ENCODE measurements around the gene DNAJC11.

The DNAJC11 gene

DNA sequence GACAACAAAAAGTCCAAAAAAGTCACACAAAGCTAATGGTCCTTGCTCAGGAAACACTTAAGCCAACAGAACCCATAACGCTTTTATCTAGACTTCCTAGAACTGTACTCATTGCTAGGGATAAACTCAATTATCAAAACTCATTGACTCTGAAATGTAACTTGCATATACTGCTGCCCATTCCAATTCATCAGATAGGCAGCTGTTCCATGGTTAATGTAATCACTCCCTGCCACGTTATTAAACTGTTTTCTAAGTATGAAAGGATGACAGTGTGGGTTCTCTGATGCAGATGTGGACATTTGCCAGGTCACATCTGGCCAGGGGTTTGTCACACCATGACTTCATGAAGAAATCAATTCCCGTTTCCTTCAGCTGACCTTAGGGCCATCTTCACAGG lies 30.3 kb upstream of the DNAJC11 start:
- H3K4me2 ChIP-seq, result no peak overlapping the region
- no peaks in the 10 kb centered on the region for H3K79me2 ChIP-seq (ENCODE audit: insufficient read depth, low read depth)
- H3K4me1 ChIP-seq (ENCODE audit: low read depth, poor library complexity, severe bottlenecking), result no peaks in the 10 kb centered on the region
- H3K9ac ChIP-seq, result no peak overlapping the region
- TF ChIP-seq, protein P1, sequence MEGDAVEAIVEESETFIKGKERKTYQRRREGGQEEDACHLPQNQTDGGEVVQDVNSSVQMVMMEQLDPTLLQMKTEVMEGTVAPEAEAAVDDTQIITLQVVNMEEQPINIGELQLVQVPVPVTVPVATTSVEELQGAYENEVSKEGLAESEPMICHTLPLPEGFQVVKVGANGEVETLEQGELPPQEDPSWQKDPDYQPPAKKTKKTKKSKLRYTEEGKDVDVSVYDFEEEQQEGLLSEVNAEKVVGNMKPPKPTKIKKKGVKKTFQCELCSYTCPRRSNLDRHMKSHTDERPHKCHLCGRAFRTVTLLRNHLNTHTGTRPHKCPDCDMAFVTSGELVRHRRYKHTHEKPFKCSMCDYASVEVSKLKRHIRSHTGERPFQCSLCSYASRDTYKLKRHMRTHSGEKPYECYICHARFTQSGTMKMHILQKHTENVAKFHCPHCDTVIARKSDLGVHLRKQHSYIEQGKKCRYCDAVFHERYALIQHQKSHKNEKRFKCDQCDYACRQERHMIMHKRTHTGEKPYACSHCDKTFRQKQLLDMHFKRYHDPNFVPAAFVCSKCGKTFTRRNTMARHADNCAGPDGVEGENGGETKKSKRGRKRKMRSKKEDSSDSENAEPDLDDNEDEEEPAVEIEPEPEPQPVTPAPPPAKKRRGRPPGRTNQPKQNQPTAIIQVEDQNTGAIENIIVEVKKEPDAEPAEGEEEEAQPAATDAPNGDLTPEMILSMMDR (conservative IDR thresholded peaks at IDR 0.05; ENCODE audit: low read depth, low read length), result no peak
- no peaks in the 10 kb centered on the region for H4K20me1 ChIP-seq (ENCODE audit: insufficient read depth)
- H3K4me3 ChIP-seq (IDR thresholded peaks at IDR 0.05; ENCODE audit: insufficient read depth, low read depth, low read length), result no peak overlapping the region
- no peaks in the 10 kb centered on the region for H3K27me3 ChIP-seq (ENCODE audit: insufficient read depth, low read depth)
- no peaks in the 10 kb centered on the region for H3K36me3 ChIP-seq (ENCODE audit: insufficient read depth)
- no peak overlapping the region for H2AFZ ChIP-seq (ENCODE audit: low read depth)
- no peak overlapping the region for H3K27ac ChIP-seq

DNA sequence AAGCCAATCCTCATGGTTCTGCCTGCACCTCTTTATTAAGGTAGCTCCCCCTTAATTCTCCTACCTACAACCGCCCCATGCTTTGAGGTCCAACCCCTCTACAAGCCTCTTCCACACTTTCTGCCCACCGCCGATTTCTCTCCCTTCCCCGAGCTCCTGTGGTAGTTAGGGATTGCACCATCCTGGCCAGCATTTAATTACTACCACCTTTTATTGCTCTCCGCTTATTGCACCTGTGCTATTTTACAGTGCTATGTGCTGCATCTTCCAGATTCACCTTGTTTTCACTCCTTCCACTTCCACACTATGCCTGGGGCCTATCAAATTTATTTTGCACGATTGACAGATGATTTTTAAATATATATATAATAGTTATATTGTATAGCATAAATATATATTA lies 29.3 kb upstream of the DNAJC11 start:
- H3K9ac ChIP-seq, result no peak overlapping the region
- no peaks in the 10 kb centered on the region for H3K36me3 ChIP-seq (ENCODE audit: insufficient read depth)
- no peaks in the 10 kb centered on the region for H3K79me2 ChIP-seq (ENCODE audit: insufficient read depth, low read depth)
- no peaks in the 10 kb centered on the region for H3K27me3 ChIP-seq (ENCODE audit: insufficient read depth, low read depth)
- no peak overlapping the region for H3K27ac ChIP-seq
- no peak overlapping the region for H3K4me3 ChIP-seq (IDR thresholded peaks at IDR 0.05; ENCODE audit: insufficient read depth, low read depth, low read length)
- H3K4me2 ChIP-seq, result no peak overlapping the region
- TF ChIP-seq, protein P1 (conservative IDR thresholded peaks at IDR 0.05; ENCODE audit: low read depth, low read length), result no peak
- no peak overlapping the region for H2AFZ ChIP-seq (ENCODE audit: low read depth)
- H3K4me1 ChIP-seq (ENCODE audit: low read depth, poor library complexity, severe bottlenecking), result no peaks in the 10 kb centered on the region
- H4K20me1 ChIP-seq (ENCODE audit: insufficient read depth), result no peaks in the 10 kb centered on the region

DNA sequence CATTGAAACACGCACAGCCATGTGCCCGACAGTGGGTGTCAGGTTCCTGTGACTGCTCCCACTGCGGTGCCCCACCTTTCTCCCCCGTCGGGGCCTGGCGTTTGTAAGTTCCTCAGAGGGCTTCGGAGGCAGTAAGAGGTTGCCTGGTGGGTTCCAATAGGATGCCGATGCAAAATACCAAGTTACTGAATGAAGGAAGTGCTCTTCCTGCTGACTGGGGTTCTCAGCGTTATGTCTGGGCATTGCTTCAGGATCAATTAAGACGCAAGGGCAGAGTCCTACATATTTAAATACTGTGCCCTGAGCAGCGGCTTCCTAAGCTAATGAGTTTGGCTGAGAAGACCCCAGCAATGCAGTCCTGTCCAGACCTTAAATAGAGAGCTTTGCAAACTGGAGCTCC lies 28.9 kb upstream of the DNAJC11 start:
- no peaks in the 10 kb centered on the region for H3K79me2 ChIP-seq (ENCODE audit: insufficient read depth, low read depth)
- H2AFZ ChIP-seq (ENCODE audit: low read depth), result no peak overlapping the region
- no peak overlapping the region for H3K4me3 ChIP-seq (IDR thresholded peaks at IDR 0.05; ENCODE audit: insufficient read depth, low read depth, low read length)
- TF ChIP-seq, protein P1 (conservative IDR thresholded peaks at IDR 0.05; ENCODE audit: low read depth, low read length), result no peak
- H3K36me3 ChIP-seq (ENCODE audit: insufficient read depth), result no peaks in the 10 kb centered on the region
- H3K27me3 ChIP-seq (ENCODE audit: insufficient read depth, low read depth), result no peaks in the 10 kb centered on the region
- no peaks in the 10 kb centered on the region for H3K4me1 ChIP-seq (ENCODE audit: low read depth, poor library complexity, severe bottlenecking)
- no peaks in the 10 kb centered on the region for H4K20me1 ChIP-seq (ENCODE audit: insufficient read depth)
- H3K9ac ChIP-seq, result no peak overlapping the region
- no peak overlapping the region for H3K27ac ChIP-seq
- H3K4me2 ChIP-seq, result no peak overlapping the region

DNA sequence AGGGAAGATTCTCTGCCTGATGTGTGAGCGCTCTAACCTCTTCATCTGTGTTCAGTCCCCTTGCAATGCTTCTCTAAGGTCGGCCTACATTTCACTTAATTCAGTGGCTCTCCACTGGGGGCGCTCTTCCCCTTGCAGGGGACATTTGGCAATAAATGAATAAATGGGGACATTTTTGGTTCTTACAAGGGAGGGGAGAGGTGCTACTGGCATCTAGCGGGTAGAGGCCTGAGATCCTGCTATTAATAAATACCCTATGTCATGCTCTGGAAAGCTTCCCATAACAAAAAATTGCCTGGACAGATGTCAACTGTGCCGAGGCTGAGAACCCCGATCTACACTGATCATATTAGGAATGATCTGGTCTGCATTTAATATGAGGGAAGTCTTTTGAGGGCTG lies 25.9 kb upstream of the DNAJC11 start:
- Histone ChIP-seq H3K4me2 (no peak overlapping the region), H3K79me2 (ENCODE audit: insufficient read depth, low read depth) (no peaks in the 10 kb centered on the region), H3K9ac (no peak overlapping the region), H3K27ac (no peak overlapping the region), H4K20me1 (ENCODE audit: insufficient read depth) (no peaks in the 10 kb centered on the region), H3K27me3 (ENCODE audit: insufficient read depth, low read depth) (no peaks in the 10 kb centered on the region), H3K4me1 (ENCODE audit: low read depth, poor library complexity, severe bottlenecking) (no peaks in the 10 kb centered on the region), H3K4me3 (IDR thresholded peaks at IDR 0.05; ENCODE audit: insufficient read depth, low read depth, low read length) (no peak overlapping the region), H2AFZ (ENCODE audit: low read depth) (no peak overlapping the region), H3K36me3 (ENCODE audit: insufficient read depth) (no peaks in the 10 kb centered on the region)
- TF ChIP-seq, protein P1 (conservative IDR thresholded peaks at IDR 0.05; ENCODE audit: low read depth, low read length), result peak; percentile 99

Measured in KMS-11 (cell line).